GM11168 (cell line): Measurements from ENCODE around the gene DDN.

ENCODE experiments used
- in situ Hi-C: fragments of 300-500 bp; cut with MboI; formaldehyde crosslinking; loops from one replicate; pipeline ENCODE4 v1.12.0; 2022; ENCODE audit warnings: low sequenced_read_pairs; ENCODE audit not compliant: unreplicated experiment

The DDN gene

GRCh38 chr12:48969833-48970701, 29.1 kb downstream of the DDN start:
- in situ Hi-C loops: no loop called here

- in situ Hi-C loops: no loop called here
Measured at GRCh38 chr12:48969160-48969771, 29.9 kb downstream of the DDN start.

- in situ Hi-C loops: no loop called here
Measured at GRCh38 chr12:48968467-48968866, 30.7 kb downstream of the DDN start.

DNA sequence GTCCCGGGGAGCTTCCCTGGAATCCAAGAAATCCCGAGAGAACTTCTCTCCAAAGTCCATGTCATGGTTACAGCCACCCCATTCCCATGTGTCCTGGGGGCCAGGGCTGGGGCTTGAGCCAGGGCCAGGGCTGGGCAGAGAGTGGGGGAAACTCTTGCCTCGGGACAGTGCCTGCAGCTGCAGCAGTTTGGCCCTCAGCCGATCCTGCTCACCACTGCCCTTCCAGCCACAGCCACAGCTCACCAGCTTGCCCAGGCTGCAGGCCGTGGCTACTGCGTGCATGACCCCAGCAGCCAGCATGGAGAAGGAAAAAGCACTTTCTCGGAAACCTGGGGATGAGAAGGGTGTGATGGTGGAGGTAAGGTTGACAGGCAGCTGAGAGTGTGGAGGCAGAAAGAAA, 31.2 kb downstream of the DDN start:
- in situ Hi-C loops: no loop called here

DNA sequence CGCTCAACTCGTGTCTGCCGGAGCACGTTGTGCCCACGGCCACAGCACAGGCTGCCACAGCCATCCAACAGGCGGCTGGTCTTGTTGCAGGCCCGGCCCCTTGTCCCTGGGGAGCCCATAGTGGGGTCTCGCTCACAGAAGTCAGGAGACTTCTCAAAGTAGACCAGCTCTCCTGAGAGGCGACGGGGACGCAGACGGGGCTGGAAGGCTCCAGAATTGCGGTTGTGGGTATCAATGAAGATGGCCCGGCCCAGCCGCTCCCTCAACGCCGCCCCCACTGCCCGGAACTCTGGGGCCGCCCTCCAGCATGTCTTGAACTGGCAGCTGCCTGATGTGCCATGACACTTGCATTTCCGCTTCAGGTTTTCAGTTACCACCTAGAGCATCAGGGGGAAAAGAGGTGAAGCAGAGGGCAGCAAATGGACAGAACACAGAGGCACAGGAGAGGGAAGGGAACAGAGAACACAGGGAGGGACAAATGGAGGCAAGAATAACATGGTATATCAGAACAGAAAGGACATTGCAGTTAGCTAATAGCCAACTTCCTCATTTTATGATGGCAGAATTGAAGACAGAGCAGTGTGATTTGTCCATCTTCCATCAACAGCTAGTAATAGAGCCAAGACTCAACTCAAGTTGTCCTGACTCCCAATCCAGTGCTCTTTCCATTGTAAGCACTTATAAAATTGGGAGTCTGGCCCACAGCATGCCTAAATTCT, 32.8 kb downstream of the DDN start:
- in situ Hi-C loops: no loop called here

DNA sequence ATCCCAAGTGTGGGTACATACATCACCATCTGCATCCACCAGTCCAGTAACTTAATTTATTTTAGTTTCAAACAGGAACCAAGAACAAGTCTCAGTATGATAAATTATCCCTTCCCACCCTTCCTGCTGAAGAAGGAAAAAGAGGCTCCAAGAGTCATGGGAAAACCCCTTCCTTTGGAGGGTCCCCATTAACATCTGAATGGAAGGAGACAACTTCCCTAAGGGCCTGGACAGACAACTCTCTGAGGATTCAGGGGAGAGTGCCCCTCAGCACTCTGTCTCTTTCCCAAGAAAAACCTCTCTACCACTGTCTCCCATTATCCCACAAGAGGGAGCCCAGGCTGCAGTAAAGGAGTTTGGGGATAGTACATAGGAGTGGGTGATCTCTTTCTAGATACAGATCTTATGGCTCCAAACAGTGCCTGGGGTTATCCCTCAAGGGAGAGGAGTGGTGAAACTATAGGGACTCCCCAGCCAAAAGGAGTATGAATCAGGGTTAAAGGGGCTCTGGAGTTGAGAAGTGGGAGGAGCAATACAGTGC, 33.8 kb downstream of the DDN start:
- in situ Hi-C loops: no loop called here

DNA sequence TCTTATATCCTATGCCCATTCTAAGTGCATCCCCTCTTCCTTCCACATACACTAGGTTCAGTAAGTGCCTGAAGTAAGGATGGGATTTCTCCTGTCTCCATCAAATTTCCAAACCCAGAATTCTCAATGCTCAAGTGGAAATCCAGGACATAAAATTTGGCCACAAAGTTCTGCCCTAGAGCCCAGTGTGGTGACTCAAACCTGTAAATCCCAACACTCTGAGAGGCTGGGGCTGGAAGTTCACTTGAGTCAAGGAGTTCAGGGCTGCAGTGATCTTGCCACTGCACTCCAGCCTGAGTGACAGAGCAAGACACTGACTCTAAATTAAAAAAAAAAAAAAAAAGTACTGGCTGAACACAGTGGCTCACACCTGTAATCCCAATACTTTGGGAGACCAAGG, 37.4 kb downstream of the DDN start:
- in situ Hi-C loops: no loop called here

- in situ Hi-C loops: no loop called here
Measured at GRCh38 chr12:48961331-48961730, 37.8 kb downstream of the DDN start.

DNA sequence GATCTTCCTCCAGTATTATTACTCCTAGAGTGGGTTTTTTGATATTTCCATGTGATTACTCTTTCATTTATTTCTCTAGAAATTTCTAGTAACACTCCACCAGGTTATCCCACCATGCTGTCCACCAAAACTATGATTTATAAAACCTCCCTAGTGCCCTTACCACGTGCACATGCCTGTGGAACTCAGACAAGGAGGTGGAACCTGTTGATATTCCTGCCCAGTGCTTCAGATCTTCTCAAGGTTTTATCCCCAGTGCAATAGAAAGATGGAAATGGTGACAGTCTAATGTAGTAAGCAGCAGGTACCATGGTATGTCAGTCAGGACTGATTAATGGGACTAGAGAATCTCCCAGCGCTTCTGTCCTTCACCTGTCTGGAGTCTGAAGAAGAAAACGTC, 38.3 kb downstream of the DDN start:
- in situ Hi-C loops: no loop called here

- in situ Hi-C loops: no loop called here
Measured at GRCh38 chr12:48958049-48958388, 41.2 kb downstream of the DDN start.

DNA sequence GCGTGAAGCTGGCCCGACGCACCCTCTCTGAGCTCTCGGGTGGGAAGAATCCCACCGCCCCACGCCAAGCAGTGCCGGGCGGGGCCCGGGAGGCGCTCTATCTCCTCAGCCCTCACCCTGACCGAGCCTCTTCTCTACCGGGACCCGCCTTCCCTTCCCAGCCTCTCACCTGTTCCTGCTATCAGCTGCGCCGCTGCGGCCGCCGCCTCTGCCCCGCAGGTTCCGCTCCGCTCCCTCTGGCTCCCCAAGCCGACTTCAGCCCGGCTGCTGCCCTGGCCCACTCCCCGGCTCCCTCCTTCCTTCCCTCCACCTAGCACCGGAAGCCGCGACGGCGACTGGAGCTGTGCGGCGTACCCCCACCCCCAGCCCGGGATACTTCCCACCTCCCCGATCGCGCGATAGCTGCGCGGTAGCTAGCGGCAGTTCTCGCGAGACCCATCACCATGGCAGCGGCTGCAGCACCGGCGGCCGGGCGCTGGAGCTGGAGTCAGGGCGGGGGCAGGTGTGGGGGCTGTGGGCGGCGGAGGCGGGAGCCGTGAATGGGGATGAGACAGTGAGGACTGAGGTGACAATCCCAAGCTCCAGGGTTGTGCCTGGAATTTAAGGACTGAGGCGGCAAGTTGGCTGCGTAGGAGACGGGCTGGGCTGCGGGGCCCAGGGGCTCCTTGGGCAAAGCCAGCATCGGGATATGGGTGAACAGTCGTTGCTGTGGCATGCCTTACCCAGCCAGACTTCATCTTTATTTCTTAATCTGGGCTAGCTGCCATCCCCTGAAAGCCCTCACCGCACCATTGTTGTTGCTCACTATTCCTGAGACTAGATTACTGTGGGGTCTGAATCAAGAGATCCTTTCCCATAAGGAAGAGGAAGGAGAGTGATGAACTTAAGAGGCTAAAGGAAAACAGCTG, 41.8 kb downstream of the DDN start, which contains the start of gene ARF3:
TSS of gene ARF3 (minus strand) at position 347 of the 908 bp plus-strand sequence. CDS start 16,392 bp downstream, outside the sequence.
- in situ Hi-C loops: no loop called here

- in situ Hi-C loops: no loop called here
Measured at GRCh38 chr12:48956279-48957140, 42.7 kb downstream of the DDN start.

GRCh38 chr12:48954841-48955501, 44.2 kb downstream of the DDN start:
- in situ Hi-C loops: no loop called here

DNA sequence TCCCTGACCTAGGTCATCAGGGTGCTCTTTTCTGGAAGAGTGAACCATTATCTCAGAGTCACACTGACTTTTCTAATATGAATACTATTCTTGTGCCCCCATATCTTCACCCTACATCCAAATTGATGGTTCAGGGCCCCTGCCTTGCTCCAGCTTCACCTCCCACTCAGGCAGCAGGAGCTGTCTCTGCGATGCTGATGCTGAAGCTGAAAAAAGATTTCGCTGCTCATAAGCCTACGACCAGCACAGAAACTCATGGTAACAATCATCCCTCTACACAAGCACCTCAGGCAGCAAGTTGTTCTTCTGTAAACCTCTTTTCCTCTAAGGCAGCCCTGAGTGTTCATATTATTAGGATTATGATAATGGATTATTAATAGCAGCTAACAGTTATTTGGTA, 45.1 kb downstream of the DDN start:
- in situ Hi-C loops: no loop called here

GRCh38 chr12:48952691-48953090, 46.5 kb downstream of the DDN start:
- in situ Hi-C loops: no loop called here

DNA sequence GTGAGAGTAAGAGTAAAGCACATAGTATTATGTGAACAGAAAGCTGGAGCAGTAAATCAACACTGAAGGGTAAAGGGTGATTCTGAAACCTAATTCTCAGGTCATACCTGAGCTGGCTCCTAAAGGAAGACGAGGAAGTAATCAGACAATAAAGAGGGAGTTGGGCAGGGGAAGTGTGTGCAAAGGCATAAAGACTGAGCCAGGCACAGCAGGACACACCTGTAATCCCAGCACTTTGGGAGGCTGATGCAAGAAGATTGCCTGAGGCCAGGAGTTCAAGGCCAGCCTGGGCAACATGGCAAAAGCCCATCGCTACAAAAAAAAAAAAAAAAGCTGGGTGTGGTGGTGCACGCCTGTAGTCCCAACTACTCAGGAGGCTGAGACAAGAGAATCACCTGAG, 51.4 kb downstream of the DDN start:
- in situ Hi-C loops: no loop called here

DNA sequence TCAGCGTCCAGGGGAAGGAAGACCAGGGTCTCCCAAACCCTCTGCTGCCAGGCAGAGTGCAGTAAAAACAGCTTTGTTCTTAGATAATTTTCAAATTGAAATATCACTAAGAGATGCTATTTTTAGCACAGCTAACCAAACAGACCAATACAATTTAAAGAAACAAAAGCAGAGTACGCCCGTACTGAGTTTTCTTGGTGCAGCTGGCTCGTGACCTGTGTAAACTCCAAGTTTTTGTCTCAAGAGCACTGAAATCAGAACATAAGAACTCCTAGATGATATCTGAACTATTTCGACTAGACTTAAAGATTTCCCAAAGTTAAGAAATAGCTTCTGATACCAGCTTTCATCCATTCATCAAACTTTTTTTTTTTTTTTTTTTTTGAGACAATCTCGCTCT, 52.2 kb downstream of the DDN start:
- in situ Hi-C loops: no loop called here

GRCh38 chr12:48946205-48946604, 53.0 kb downstream of the DDN start:
- in situ Hi-C loops: no loop called here
